HTR-8/SVneo (cell line): Measurements from ENCODE around the gene ARL11.
"Not testable (repeated sequence)": the region's sequence is repeated elsewhere in the genome, so short reads cannot be mapped to it uniquely, and the experiment has no call there.

Experiments used
- DNase-seq: peaks from one replicate; pipeline ENCODE4 v3.0.0; 2011; ENCODE audit warnings: low spot score, mixed read lengths; ENCODE audit not compliant: insufficient read length
- FAIRE-seq: peaks from 2 replicates; lab custom pipeline; 2011; peaks lifted over from hg19 to GRCh38; lab: Jason Lieb, UNC

ARL11 gene

GRCh38 chr13:49610176-49610575 lies 18.1 kb upstream of the ARL11 start:
- FAIRE-seq (no peak), DNase-seq (no peak)

GRCh38 chr13:49612042-49612441 lies 16.3 kb upstream of the ARL11 start:
- FAIRE-seq, DNase-seq: not testable (repeated sequence)

GRCh38 chr13:49615836-49616675 lies 12.3 kb upstream of the ARL11 start:
- FAIRE-seq (no peak), DNase-seq (no peak)

GRCh38 chr13:49616676-49617065 lies 11.6 kb upstream of the ARL11 start:
- DNase-seq: no peak
- no peak for FAIRE-seq

DNA sequence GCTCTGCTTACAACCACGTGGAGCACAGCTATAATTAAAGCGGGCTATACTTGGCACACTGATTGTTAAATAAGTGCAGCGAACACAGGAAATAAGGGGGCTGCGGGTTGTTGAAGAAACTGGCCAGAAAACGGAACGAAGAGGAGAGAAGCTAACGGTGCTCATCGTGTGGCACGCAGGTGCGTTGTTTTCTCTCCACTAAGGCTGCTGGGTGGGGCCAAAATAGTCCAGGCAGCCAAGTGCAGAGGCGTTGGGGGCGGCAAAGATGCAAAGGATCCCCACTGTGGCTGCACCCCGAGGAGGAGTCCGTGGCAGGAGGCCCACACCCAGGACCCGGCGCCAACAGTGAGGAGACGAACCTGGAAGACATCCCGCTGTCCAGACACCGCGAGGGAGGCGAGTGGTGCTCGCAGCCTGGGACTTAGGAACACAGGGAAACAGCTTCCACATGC lies 8.1 kb upstream of the ARL11 start:
- no peak for FAIRE-seq
- DNase-seq: no peak

DNA sequence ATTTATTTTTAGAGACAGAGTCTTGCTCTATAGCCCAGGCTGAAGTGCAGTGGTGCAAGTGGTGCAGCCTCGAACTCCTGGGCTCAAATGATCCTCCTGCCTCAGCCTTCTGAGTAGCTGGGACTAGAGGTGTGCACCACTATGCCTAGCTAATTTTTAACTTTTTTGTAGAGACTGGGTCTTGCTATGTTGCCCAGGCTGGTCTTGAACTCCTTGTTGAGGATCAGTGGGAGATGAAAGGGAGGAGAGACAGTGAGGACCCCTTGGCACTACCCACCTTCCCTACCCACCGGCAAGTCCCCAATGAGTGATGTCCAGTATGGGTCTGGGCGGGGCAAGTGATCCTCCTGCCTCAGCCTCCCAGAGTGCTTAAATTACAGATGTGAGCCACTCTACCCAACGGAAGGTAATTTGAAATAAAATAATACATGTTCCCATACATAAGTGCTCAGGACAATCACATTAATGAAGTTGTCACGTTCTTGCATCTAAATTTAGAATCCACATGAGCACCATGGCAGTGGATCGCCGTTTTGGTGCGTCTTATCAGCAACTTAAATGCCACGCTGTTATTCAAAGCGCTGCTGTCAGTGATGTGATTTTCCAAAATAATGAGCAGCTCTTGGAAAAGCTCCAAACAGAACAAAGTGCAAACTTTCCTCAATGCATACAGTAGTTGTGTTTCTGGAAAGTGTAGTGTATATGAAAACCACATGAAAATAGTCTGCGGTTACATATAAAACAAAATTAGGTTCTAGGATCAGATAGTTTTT lies 5.9 kb upstream of the ARL11 start:
- DNase-seq: no peak
- FAIRE-seq: no peak

GRCh38 chr13:49624229-49624628 lies 4.1 kb upstream of the ARL11 start:
- DNase-seq: no peak
- no peak for FAIRE-seq

GRCh38 chr13:49625392-49626079 lies 2.8 kb upstream of the ARL11 start:
- DNase-seq: no peak
- FAIRE-seq: no peak

GRCh38 chr13:49629196-49629938 lies 1.1 kb downstream of the ARL11 start:
- DNase-seq (no peak), FAIRE-seq (no peak)

DNA sequence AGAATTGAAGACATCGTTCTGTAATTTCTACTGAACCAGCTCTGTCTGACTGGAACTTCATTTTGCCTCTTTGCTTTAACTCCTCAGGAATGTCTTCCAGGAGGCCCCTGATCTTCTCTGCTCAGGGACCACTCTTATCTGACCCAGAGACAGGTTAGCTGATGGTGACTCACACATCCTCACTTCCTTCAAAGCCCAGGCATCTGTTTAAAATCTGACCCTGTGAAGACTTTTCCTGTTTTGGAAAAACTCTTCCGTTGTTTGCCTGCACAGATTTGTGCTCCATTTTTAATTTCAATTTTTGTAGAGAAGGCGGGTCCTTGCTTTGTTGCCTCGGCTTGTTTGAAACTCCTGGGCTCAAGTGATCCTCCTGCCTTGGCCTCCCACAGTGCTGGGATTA lies 1.6 kb downstream of the ARL11 start:
- FAIRE-seq (no peak), DNase-seq (no peak)

- FAIRE-seq: no peak
Measured at GRCh38 chr13:49630580-49630979, 2.3 kb downstream of the ARL11 start.

GRCh38 chr13:49632156-49632555 lies 3.8 kb downstream of the ARL11 start:
- no peak for FAIRE-seq

More at GRCh38 chr13:49630580-49630979, 2.3 kb downstream of the ARL11 start:
- no peak for DNase-seq

DNA sequence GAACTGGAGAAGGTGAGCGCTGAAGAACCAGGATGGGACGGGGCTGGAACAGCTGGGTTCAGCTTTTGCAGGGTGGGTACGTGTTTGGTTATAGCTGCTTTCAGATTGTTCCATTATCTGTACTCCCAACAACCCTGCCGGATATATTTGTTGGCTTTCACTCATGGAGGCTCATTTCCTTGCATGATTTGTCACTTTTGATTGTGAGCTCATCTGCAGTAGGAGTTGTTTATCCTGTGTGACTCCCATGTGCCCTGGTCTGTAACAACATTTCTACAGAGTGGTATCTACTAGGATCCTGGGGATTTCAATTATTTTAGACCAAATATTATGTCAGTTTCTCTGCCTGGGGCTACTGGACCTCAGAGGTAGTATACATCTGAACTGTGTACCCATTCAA lies 5.4 kb downstream of the ARL11 start:
- FAIRE-seq (no peak), DNase-seq (no peak)

More at GRCh38 chr13:49632156-49632555, 3.8 kb downstream of the ARL11 start:
- DNase-seq: no peak

GRCh38 chr13:49635599-49636433 lies 7.5 kb downstream of the ARL11 start:
- no peak for FAIRE-seq

DNA sequence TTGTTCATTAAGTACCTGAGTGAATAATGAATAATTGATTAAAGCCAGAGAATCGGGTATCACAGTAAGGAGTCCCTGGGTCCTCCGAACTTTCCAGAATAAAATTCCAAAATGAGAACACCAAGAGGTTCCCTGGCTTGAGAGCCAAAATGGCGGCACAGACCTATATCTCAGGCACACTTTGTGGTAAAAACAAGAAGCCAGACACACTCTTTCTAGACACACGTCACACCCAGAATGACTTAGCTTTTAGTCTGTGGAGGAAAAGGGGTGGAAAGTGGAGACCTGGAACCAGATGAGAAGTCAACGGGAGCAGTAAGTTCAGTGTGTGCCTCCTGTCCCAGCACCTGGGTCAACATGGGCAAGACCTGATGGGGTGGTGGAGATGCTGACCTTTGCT lies 8.4 kb downstream of the ARL11 start:
- FAIRE-seq: no peak
- DNase-seq: no peak

More at GRCh38 chr13:49635599-49636433, 7.5 kb downstream of the ARL11 start:
- DNase-seq: no peak

GRCh38 chr13:49638030-49638743 lies 9.9 kb downstream of the ARL11 start:
- FAIRE-seq: no peak

GRCh38 chr13:49638744-49639072 lies 10.4 kb downstream of the ARL11 start:
- FAIRE-seq (no peak), DNase-seq (no peak)

More at GRCh38 chr13:49638030-49638743, 9.9 kb downstream of the ARL11 start:
- DNase-seq: no peak

DNA sequence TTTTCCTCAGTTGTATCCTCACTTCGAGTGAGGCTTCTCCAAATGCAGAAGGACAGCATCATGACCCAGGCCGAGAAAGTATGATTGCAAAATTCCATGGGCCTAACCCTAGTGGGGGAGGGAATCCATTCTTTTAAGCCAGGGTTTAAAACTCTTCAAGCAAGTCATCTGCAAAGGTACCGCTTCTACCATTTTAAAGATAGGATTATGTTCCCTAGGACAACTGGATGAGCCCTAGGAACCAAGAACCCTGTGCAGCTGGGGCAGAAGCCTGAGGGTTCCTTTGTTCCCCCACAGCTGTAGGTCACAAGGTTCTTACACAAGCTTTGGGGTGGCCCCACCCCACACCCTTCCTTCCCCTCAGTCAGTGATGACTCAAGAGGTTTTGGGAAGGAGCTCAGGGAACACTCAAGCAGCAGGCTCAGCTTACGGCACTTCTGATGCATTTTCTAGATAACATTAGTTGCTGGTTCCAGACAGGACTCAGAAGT lies 13.5 kb downstream of the ARL11 start:
- FAIRE-seq (no peak), DNase-seq (peak; percentile 28)
